Neural cell (in vitro differentiated cells): Measurements from ENCODE around the gene ANGPT4. TPM values are rescaled to one million over a fixed set of nuclear protein-coding genes. Genes with fewer than 3 reads are reported as not detected.

Experiments used
- H2AFZ ChIP-seq: fragments of 200-600, 300-800 bp; sonication (generic), shearing (Covaris generic); 2 replicates; pipeline ENCODE4 v1.6.0; 2014; ENCODE audit warnings: low read depth, mild to moderate bottlenecking, antibody characterized with exemption, low read length, moderate library complexity
- H3F3A ChIP-seq: fragments of 200-600 bp; shearing (Covaris generic); 2 replicates; pipeline ENCODE4 v1.6.1; 2016; ENCODE audit warnings: mild to moderate bottlenecking, moderate library complexity, mixed read lengths, antibody characterized with exemption, low read length; ENCODE audit not compliant: insufficient read depth, poor library complexity, severe bottlenecking
- H3K27ac ChIP-seq: fragments of 200-600, 300-800 bp; sonication (generic), shearing (Covaris generic); 2 replicates; pipeline ENCODE4 v1.5.1; 2014; ENCODE audit warnings: mild to moderate bottlenecking, low read length, moderate library complexity
- H3K27me3 ChIP-seq: fragments of 300-800, 200-600 bp; sonication (generic), shearing (Covaris generic); 2 replicates; pipeline ENCODE4 v1.6.0; 2014; ENCODE audit warnings: mild to moderate bottlenecking, low read depth, low read length, moderate library complexity; ENCODE audit not compliant: insufficient read depth
- H3K36me3 ChIP-seq: fragments of 300-800, 200-600 bp; sonication (generic), shearing (Covaris generic); 2 replicates; pipeline ENCODE4 v1.5.1; 2014; ENCODE audit warnings: mild to moderate bottlenecking, antibody characterized with exemption, low read length, moderate library complexity; ENCODE audit not compliant: insufficient read depth
- H3K4me2 ChIP-seq: fragments of 300-800, 200-600 bp; sonication (generic), shearing (Covaris generic); 2 replicates; pipeline ENCODE4 v1.6.0; 2014; ENCODE audit warnings: mild to moderate bottlenecking, low read length
- H3K4me3 ChIP-seq: fragments of 300-800, 200-600 bp; sonication (generic), shearing (Covaris generic); 2 replicates; pipeline ENCODE4 v1.5.1; 2014; ENCODE audit warnings: mild to moderate bottlenecking, low read length, moderate library complexity
- H3K79me2 ChIP-seq: fragments of 200-600 bp; shearing (Covaris generic); replicated peaks from 2 replicates; pipeline ENCODE4 v1.6.0; 2014; ENCODE audit warnings: mild to moderate bottlenecking, low read length, moderate library complexity; ENCODE audit not compliant: insufficient read depth
- H3K9ac ChIP-seq: fragments of 300-800, 200-600 bp; sonication (generic), shearing (Covaris generic); 2 replicates; pipeline ENCODE4 v1.6.1; 2016; ENCODE audit warnings: mild to moderate bottlenecking, low read length, mixed read lengths
- H3K9me2 ChIP-seq: fragments of 200-600 bp; shearing (Covaris generic); 2 replicates; pipeline ENCODE4 v1.6.1; 2016; ENCODE audit warnings: mild to moderate bottlenecking, low read length, mixed read lengths; ENCODE audit not compliant: insufficient read depth
- H3K9me3 ChIP-seq: fragments of 200-600, 300-800 bp; sonication (generic), shearing (Covaris generic); 2 replicates; pipeline ENCODE4 v1.6.1; 2016; ENCODE audit warnings: mild to moderate bottlenecking, mixed run types, low read length, moderate library complexity, mixed read lengths
- H4K20me1 ChIP-seq: fragments of 200-600 bp; shearing (Covaris generic); 2 replicates; pipeline ENCODE4 v1.6.1; 2016; ENCODE audit warnings: mild to moderate bottlenecking, mixed run types; ENCODE audit not compliant: insufficient read depth
- CTCF ChIP-seq: fragments of 450-650 bp; IDR thresholded peaks from 2 replicates; pipeline ENCODE4 v1.5.1; 2014; ENCODE audit warnings: antibody characterized with exemption, mild to moderate bottlenecking, moderate library complexity; ENCODE audit not compliant: poor library complexity, severe bottlenecking
- EP300 ChIP-seq: fragments of 450-650 bp; conservative IDR thresholded peaks from 2 replicates; pipeline ENCODE4 v1.6.1; 2014; ENCODE audit warnings: antibody characterized with exemption, mild to moderate bottlenecking, moderate library complexity; ENCODE audit not compliant: poor library complexity, severe bottlenecking
- EZH2 ChIP-seq: fragments of 200-600, 300-800 bp; shearing (Covaris generic), sonication (generic); IDR thresholded peaks from 2 replicates; pipeline ENCODE4 v1.6.1; 2014; ENCODE audit warnings: antibody characterized with exemption, low read length, borderline replicate concordance, mild to moderate bottlenecking; ENCODE audit not compliant: insufficient read depth, poor library complexity, severe bottlenecking
- MXI1 ChIP-seq: fragments of 450-650 bp; conservative IDR thresholded peaks from 2 replicates; pipeline ENCODE4 v1.6.1; 2014; ENCODE audit warnings: antibody characterized with exemption, mild to moderate bottlenecking; ENCODE audit not compliant: poor library complexity, severe bottlenecking
- POLR2AphosphoS5 ChIP-seq: IDR thresholded peaks from 2 replicates; pipeline ENCODE4 v1.6.1; 2012
- RAD21 ChIP-seq: fragments of 450-650 bp; conservative IDR thresholded peaks from 2 replicates; pipeline ENCODE4 v1.6.1; 2014; ENCODE audit warnings: antibody characterized with exemption, mild to moderate bottlenecking, moderate library complexity
- SMC3 ChIP-seq: fragments of 450-650 bp; conservative IDR thresholded peaks from 2 replicates; pipeline ENCODE4 v1.6.1; 2014; ENCODE audit warnings: antibody characterized with exemption, mild to moderate bottlenecking, moderate library complexity; ENCODE audit not compliant: poor library complexity
- TAF1 ChIP-seq: IDR thresholded peaks from 2 replicates; pipeline ENCODE4 v1.6.1; 2012; ENCODE audit warnings: low read depth
- polyA plus RNA-seq: library from polyadenylated mRNA; depleted of rRNA; stranded (reverse); fragments of >200 nt; gene quantifications from 2 replicates; pipeline ENCODE4 v1.2.3, GENCODE V29; 2014
- TF ChIP-seq, protein P1 (sequence below): IDR thresholded peaks from 2 replicates; pipeline ENCODE4 v1.6.1; 2012; ENCODE audit warnings: borderline replicate concordance

The ANGPT4 gene
- polyA plus RNA-seq, 1 donor from 2014 or later = not detected

GRCh38 chr20:906001-906520 is 10.1 kb downstream of the ANGPT4 start:
- Histone ChIP-seq H3K9ac (no peak overlapping the region), H3K4me3 (no peak overlapping the region), H4K20me1 (no peaks in the 10 kb centered on the region), H3K9me3 (no peaks in the 10 kb centered on the region), H3K4me2 (no peak overlapping the region), H3K27ac (no peak overlapping the region), H3K79me2 (no peaks in the 10 kb centered on the region), H3K27me3 (no peaks in the 10 kb centered on the region), H2AFZ (no peak overlapping the region), H3K36me3 (no peaks in the 10 kb centered on the region), H3F3A (no peaks in the 10 kb centered on the region), H3K9me2 (no peaks in the 10 kb centered on the region)
- TF ChIP-seq SMC3 (no peak), TAF1 (no peak), EP300 (no peak), MXI1 (no peak), EZH2 (no peak), POLR2AphosphoS5 (no peak), RAD21 (no peak), CTCF (no peak)
- TF ChIP-seq, protein P1, sequence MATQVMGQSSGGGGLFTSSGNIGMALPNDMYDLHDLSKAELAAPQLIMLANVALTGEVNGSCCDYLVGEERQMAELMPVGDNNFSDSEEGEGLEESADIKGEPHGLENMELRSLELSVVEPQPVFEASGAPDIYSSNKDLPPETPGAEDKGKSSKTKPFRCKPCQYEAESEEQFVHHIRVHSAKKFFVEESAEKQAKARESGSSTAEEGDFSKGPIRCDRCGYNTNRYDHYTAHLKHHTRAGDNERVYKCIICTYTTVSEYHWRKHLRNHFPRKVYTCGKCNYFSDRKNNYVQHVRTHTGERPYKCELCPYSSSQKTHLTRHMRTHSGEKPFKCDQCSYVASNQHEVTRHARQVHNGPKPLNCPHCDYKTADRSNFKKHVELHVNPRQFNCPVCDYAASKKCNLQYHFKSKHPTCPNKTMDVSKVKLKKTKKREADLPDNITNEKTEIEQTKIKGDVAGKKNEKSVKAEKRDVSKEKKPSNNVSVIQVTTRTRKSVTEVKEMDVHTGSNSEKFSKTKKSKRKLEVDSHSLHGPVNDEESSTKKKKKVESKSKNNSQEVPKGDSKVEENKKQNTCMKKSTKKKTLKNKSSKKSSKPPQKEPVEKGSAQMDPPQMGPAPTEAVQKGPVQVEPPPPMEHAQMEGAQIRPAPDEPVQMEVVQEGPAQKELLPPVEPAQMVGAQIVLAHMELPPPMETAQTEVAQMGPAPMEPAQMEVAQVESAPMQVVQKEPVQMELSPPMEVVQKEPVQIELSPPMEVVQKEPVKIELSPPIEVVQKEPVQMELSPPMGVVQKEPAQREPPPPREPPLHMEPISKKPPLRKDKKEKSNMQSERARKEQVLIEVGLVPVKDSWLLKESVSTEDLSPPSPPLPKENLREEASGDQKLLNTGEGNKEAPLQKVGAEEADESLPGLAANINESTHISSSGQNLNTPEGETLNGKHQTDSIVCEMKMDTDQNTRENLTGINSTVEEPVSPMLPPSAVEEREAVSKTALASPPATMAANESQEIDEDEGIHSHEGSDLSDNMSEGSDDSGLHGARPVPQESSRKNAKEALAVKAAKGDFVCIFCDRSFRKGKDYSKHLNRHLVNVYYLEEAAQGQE = no peak

GRCh38 chr20:905396-905961 is 10.7 kb downstream of the ANGPT4 start:
- no peak for TF ChIP-seq CTCF
- no peak overlapping the region for H3K27ac ChIP-seq
- H3K9me2 ChIP-seq = no peaks in the 10 kb centered on the region
- no peaks in the 10 kb centered on the region for H3K36me3 ChIP-seq
- H3F3A ChIP-seq = no peaks in the 10 kb centered on the region
- no peak overlapping the region for H2AFZ ChIP-seq
- no peak overlapping the region for H3K4me2 ChIP-seq
- H3K27me3 ChIP-seq = no peaks in the 10 kb centered on the region
- no peak overlapping the region for H3K4me3 ChIP-seq
- no peaks in the 10 kb centered on the region for H4K20me1 ChIP-seq
- H3K9ac ChIP-seq = no peak overlapping the region
- no peaks in the 10 kb centered on the region for H3K9me3 ChIP-seq
- H3K79me2 ChIP-seq = no peaks in the 10 kb centered on the region
